ENCODE results near the gene RPS6KA2.

Gene RPS6KA2
- long read RNA-seq, partial matches to known transcripts: 1 of 8 reads
- long read RNA-seq, other reads (novel, unspliced or antisense): 7 of 8 reads

- peak within 1 kb of the TSS; percentile 52 for H3K4me3 ChIP-seq (replicated peaks; ENCODE audit: insufficient read depth, low read length)
- H3K27me3 ChIP-seq (ENCODE audit: insufficient read depth, poor library complexity, severe bottlenecking): no peaks in the 10 kb centered on the region
- H3K27ac ChIP-seq (replicated peaks): peak within 1 kb of the TSS; percentile 5; the same call in 1 of the 2 replicates
- peak; percentile 95 to 100 for DNase-seq (ENCODE audit: low read depth in 1 of 2, low spot score in 1 of 2)
- TF ChIP-seq POLR2AphosphoS5 (IDR thresholded peaks at IDR 0.05; ENCODE audit: low read depth) (no peak), GABPA (IDR thresholded peaks at IDR 0.05; ENCODE audit: low read depth) (no peak), CTCF (IDR thresholded peaks at IDR 0.05; ENCODE audit: insufficient read depth, low read length) (no peak), SPI1 (IDR thresholded peaks at IDR 0.05; ENCODE audit: borderline replicate concordance, low read depth) (no peak; the same call in 1 of the 2 replicates), REST (IDR thresholded peaks at IDR 0.05; ENCODE audit: insufficient replicate concordance, low read depth) (no peak)
Measured at GRCh38 chr6:166627033-166627874, at the start of gene RPS6KA2. TSS of gene RPS6KA2 (minus strand) at chr6:166627251. CDS start at chr6:166627019, 232 bp downstream.

- Histone ChIP-seq H3K4me3 (replicated peaks; ENCODE audit: insufficient read depth, low read length) (no peak overlapping the region), H3K27me3 (ENCODE audit: insufficient read depth, poor library complexity, severe bottlenecking) (no peaks in the 10 kb centered on the region), H3K27ac (replicated peaks) (no peak overlapping the region)
- no peak for DNase-seq (ENCODE audit: low read depth in 1 of 2, low spot score in 1 of 2)
- TF ChIP-seq GABPA (IDR thresholded peaks at IDR 0.05; ENCODE audit: low read depth): no peak
- no peak for TF ChIP-seq REST (IDR thresholded peaks at IDR 0.05; ENCODE audit: insufficient replicate concordance, low read depth)
- no peak for TF ChIP-seq CTCF (IDR thresholded peaks at IDR 0.05; ENCODE audit: insufficient read depth, low read length)
- TF ChIP-seq SPI1 (IDR thresholded peaks at IDR 0.05; ENCODE audit: borderline replicate concordance, low read depth): no peak
- no peak for TF ChIP-seq POLR2AphosphoS5 (IDR thresholded peaks at IDR 0.05; ENCODE audit: low read depth)
Measured at GRCh38 chr6:166676270-166676860, 49.3 kb upstream of the RPS6KA2 start.

GRCh38 chr6:166675736-166676135, 48.7 kb upstream of the RPS6KA2 start:
- DNase-seq (ENCODE audit: low read depth in 1 of 2, low spot score in 1 of 2): no peak
- TF ChIP-seq GABPA (IDR thresholded peaks at IDR 0.05; ENCODE audit: low read depth) (no peak), SPI1 (IDR thresholded peaks at IDR 0.05; ENCODE audit: borderline replicate concordance, low read depth) (no peak), CTCF (IDR thresholded peaks at IDR 0.05; ENCODE audit: insufficient read depth, low read length) (no peak), REST (IDR thresholded peaks at IDR 0.05; ENCODE audit: insufficient replicate concordance, low read depth) (no peak)
- Histone ChIP-seq H3K4me3 (replicated peaks; ENCODE audit: insufficient read depth, low read length) (no peak overlapping the region), H3K27me3 (ENCODE audit: insufficient read depth, poor library complexity, severe bottlenecking) (no peaks in the 10 kb centered on the region), H3K27ac (replicated peaks) (no peak overlapping the region)

All from HL-60 (cell line).